ENCODE measurements around the gene ASCL3.
A peak's percentile ranks its signal among the peaks of the same experiment; 100 is the strongest.
"Not testable (repeated sequence)": the region's sequence is repeated elsewhere in the genome, so short reads cannot be mapped to it uniquely, and the experiment has no call there.

ASCL3 gene

DNA sequence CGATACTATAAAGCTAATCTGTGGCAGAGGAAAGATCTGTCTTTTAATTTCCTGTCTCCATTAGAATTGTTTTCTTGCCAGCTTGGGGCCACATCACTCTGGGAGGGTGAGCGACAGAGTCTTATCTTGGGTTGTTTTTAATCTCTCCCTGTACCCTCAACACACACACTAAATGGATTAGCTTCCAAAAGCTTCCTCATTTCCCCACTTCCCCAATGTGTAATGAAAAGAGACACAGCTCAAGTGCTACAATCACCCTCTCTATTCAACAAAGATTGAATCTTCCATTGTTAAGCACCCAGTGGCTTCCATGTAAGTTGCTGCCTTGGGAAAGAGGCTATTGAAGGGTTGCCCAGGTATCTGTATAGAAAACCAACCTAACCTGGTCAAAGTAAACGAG is 6.1 kb upstream of the ASCL3 start:
- no peak for DNase-seq (ENCODE audit: low read depth in 1 of 2, low spot score in 1 of 2)

DNA sequence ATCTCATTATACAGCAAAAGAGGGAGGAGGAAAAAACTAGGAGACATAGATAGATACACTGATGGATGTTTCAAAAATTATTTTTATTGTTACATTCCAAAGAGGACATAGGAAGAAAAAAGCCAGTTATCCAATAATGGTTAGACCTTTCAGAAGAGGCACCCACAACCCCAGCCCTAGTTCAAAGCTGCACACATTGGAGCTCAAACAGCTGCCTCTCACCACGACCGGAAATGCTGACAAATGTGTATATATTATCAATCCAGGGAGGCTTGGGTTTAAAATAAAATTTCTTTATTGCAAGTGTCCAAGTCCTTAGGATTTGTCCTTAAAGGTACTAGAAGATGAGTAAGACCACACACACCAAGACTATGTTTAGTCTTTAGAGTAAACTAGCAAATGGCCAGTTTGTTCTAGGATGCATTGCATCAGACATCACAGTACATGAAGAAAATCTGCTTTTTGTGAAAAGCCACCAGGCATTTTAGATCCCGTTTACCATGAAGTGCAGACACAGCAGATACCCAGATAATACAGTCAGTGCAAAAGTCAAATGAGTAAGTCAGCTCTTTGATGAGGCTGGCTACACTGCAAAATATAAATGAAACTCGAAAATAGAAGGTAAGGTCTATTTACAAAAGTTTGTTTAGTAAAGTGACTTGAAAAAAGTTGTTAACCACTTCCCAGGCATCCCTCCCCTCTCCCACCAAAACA is 4.6 kb upstream of the ASCL3 start:
- DNase-seq (ENCODE audit: low read depth in 1 of 2, low spot score in 1 of 2) = no peak

DNA sequence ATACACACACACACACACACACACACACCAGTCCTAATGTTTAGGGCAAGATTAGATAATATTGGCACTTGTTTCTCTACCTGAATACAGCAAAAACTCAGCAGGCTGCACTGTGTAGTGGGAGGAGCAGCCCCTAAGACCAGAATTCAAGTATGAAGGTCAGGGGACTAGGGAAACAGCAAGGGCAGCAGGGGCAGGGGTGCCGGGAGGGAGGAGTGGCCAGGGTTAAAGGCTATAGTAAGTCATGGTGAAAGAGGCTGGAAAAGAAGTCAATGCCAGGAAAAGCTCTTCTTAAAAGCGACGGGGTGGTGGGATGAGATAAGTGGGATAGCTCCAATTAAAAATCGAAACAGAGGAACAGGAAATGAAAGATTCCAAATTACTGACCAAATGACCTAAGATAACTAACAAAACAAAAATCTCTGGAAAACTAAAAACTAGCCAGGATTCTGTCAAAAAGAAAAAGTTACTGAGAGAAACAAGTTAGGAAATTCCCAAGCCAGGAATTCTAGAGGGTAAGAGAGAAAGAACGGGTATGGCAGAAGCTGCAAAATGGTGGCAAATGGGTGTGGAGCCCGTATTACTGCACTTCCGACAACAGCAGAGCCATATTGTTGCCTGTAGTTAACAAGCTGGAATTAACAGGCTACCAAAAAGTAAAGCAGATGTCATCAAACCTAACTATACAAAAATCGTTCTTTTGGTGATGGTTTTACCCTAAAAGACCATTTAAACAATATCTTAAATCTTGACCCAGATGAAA is 1.3 kb downstream of the ASCL3 start:
- no peak for DNase-seq (ENCODE audit: low read depth in 1 of 2, low spot score in 1 of 2)

DNA sequence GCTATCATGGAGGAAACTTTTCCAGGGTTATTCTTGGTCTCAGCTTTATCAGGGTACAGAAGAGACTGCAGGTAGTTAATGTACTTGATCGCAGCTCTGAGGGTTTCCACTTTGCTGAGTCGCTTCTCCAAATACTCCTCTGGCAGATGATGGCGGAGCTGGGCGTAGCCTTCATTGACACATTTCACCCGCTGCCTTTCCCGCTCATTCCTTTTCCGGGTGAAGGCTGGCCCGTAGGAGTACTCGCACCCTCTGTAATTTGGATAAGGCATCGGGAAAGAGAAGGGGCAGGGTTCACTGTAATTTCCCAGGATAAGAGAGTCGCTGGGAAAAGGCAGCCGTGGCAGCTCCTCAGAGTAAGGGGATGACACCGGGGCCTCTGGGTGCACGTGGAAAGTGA is 5.2 kb downstream of the ASCL3 start:
- no peak for DNase-seq (ENCODE audit: low read depth in 1 of 2, low spot score in 1 of 2)

DNA sequence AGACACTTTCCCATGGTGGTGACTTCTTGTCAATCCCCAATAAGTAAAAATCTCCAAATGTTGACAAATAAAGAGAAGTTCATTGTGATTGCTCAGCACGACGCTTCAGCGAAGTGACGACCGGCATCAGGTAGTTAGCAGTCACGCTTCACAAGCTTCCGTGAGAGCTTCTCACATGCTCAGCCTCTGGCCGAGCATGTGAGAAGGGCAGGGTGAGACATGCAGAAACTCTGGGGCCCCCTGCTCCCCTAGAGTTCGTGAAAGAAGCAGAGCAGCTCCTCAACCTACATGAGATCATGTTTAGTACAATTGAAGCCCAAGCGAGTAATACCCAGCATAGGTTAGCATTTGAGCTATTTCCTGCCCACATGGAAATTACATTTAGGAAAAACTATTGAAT is 5.7 kb downstream of the ASCL3 start:
- no peak for DNase-seq (ENCODE audit: low read depth in 1 of 2, low spot score in 1 of 2)

DNA sequence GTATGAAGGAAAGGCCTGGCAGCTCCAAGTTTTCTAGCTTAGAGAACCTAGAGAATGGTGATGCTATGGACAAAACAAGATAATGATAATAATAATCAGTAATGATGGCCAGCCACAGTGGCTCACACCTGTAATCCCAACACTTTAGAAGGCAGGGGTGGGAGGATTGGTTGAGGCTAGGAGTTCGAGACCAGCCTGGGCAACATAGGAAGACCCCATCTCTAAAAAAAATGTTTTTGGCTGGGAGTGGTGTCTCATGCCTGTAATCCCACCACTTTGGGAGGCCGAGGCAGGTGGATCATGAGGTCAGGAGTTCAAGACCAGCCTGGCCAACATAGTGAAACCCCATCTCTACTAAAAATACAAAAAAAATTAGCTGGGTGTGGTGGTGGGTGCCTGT is 7.0 kb downstream of the ASCL3 start:
- DNase-seq (ENCODE audit: low read depth in 1 of 2, low spot score in 1 of 2) = not testable (repeated sequence)

DNA sequence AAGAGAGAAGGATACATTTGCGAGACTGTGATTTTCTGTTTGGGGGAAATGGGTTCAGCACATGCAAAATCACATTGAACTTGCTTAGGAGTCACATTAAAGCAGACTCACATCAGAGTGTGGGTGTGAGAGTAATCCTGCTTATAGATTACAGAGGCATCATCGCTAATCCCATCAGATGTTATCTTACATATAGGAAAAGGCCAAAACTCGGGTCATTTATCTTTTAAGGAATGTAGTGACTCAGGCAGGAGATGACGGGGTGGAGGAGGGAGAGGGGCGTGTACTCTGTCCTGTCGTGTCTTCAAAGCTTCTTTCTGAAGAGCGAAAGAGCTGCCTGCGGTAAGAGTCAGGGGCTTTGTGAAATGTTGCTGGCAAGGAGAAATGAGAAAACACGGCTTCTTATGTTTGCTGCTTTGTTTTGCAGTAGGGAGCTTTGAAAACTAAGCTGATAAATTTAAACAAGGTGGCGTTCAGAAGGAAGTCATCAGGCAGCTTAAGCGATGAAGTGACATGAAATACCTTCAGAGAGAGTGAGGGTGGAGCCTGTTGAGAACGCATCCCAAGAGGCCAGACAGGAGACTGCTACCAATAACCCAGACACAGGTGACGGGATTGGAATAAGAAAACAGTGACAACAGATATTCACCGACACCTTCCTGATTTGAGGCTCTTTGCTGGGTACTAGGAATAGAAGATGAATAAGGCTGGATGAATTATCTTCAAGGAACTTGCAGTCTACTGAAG is 7.9 kb downstream of the ASCL3 start:
- DNase-seq (ENCODE audit: low read depth in 1 of 2, low spot score in 1 of 2) = no peak

DNA sequence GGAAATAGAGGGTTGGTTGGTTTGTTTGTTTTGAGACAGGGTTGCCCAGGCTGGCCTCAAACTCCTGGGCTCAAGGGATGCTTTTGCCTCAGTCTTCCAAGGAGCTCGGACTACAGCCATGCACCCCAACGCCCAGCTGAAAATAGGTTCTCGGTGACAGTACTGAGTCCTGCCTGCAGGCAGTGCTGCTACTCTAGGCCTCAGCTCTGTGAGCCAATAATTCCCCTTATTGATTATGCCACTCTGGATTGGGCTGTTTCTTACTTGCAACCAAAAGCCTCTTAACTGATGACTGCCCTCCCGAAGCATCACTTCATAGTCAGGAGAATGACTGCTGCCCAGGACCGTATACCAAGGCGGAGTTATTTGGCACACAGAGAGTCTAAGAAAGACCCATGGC is 8.9 kb downstream of the ASCL3 start:
- DNase-seq (ENCODE audit: low read depth in 1 of 2, low spot score in 1 of 2) = no peak

DNA sequence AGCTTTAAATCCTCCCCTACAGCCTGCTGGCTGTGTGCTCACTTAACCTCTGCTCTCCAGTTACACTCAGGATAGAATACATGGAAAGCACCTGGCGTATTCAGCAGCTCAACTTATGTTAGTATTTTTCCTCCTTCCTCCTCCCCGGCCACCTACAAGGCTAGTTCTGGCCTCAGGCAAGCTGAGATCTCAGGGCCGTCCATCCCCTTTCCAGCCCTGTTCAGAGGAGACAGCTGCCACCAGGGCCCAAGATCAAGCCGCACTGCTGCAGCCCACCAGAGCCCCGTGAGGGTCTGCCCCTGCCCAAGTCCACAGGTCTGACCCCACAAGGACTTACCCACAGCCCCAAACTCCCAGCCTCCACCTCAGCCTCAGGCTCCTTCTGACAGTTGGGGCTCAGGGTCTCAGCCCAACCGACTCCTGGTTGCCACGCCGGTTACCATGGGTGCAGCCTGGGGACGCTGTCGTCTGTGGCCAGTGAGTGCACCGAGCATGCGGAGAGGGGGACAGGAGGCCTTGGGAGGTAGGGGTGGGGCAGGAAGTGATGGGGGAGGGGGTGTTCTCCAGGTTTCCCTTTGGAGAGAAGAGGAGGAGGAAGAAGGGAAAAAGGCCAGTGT is 10.1 kb downstream of the ASCL3 start, which contains the start of gene C11orf16:
C11orf16 (minus strand) TSS at position 384 of the 617 bp plus-strand sequence. CDS start 639 bp downstream, outside the sequence.
- DNase-seq (ENCODE audit: low read depth in 1 of 2, low spot score in 1 of 2) = no peak

DNA sequence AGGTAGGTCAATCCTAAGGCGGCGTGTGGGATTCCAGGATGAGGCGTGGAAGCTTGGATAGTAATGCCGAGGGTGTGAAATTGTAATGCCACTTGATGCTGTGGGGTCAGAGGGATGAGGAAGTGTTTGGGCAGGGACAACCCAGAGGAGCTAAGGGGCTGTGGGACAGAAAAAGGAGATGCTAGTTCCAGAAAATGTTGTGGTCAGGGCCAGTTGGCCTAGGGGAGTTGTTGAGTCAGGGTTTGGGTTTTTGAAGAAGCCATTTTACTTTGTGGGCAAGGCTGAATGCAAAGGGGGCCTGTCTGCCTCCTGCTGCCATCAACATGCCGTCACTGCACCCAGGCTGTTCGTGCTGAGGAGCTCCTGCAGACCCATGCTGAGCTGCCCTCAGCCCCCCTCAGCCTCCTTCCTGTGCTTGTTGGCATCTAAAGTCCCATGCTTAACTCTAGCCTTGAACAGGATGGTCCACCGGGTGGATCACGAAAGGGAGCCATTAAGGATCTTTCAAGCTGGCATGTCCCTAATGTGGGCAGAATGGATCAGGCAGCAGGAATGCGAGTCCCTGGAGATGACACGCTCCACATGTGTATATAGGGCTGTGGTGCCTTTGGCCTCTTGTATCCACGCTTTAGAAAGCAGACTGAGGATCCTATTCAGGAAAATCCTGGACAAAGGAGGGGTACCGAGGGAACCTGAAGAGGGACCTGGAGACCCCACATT is 12.2 kb downstream of the ASCL3 start:
- no peak for DNase-seq (ENCODE audit: low read depth in 1 of 2, low spot score in 1 of 2)

DNA sequence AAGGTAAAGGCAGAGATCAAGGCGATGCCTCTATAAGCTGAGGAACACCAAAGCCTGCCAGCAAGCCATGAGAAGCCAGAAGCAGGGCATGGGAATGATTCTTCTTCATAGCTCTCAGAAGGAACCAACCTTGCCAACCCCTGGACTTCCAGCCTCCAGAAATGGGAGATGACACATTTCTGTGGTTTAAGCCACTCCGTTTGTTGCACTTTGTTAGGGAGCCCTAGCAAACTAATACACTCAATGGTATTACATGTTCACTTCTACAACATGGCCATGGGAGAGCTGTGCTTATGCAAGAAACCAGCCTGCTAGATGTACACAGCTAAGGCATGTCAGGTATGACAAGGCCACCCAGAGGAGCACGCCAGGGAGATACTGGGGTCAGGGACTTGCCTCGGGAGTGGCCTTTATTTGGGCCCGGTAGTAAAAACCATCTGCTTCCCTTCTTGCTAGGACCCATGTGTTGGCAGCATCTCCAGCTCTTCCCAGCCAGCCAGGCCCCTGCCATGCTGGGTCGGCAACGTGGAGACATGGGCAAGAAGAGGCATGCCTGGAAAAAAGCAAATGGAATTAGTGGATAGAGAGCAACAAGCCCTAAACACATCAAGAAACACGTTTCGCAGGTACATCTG is 13.7 kb downstream of the ASCL3 start:
- DNase-seq (ENCODE audit: low read depth in 1 of 2, low spot score in 1 of 2) = no peak

DNA sequence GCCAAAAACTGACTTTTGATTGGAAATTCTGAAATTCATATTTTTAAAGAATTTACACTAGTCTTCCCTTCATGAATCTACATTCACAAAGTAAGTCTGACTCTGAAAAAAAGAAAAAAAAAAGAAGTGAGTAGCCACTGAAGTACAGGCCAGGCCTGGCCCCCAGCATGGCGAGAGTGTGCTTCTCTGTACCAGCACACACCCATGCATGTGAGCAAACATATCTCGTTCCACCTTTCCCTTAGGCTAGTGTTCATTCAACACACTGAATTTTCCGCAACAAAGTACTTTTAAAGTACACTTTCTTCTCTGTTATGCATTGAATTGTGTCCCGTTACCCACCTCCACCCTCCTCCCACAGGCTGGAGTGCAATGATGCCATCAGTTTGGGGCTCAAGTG is 14.6 kb downstream of the ASCL3 start:
- no peak for DNase-seq (ENCODE audit: low read depth in 1 of 2, low spot score in 1 of 2)

DNA sequence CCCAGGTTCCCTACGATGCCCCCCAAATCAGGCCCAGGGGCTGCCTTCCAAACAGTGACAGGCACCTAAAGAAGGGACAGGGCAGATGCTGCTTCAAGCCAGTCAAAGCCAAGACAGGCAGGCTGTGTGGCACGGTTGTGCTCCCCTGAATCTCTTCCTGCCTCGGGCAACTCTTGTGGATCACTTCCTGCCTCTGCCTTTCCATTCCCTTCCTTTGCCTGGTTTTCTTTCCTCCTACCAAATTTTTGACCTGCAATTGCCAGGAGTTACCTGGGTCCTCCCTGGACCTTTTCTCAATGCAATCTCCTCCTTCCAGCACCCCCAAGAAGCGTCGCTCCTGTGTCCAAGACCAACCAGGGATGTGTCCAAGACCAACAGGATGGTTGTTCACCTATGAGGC is 15.6 kb downstream of the ASCL3 start:
- DNase-seq (ENCODE audit: low read depth in 1 of 2, low spot score in 1 of 2) = no peak

DNA sequence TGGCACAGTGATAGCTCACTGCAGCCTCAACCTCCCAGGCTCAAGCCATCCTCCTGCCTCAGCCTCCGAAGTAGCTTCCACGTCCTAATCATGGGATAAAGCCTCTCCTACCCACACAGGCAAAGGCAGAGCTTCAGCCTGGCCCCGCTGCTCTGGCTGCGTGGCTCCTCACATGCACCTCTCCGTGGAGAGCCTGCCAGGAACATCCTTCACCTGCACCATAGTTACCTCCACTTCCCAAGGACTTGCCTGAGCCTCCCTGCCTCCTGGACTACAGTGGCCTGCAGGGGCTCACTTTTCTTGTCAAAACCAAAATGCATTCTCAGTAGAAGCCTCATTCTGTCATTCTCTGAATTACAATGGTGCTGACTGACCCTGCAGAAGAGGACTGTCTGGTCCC is 16.6 kb downstream of the ASCL3 start:
- DNase-seq (ENCODE audit: low read depth in 1 of 2, low spot score in 1 of 2) = no peak

DNA sequence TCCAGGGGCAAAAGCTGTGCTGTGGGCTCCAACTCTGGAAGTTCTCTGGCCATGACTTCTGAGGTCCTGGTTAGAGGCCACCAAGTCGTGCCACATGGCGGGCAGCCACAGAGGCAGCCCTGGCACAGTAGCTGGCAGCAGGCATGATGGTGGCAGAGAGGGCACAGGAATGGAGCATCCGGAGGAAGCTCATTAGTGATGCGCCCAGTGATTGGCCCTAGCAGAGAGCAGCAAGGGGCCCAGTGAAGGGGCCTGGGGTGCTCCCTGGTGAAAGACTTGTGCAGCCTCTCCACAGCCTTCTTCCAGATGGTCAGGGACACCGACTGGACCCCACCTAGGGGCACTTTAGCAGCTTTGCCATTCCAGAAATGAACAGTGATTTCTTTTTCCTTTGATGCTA is 17.1 kb downstream of the ASCL3 start:
- DNase-seq (ENCODE audit: low read depth in 1 of 2, low spot score in 1 of 2) = no peak

DNA sequence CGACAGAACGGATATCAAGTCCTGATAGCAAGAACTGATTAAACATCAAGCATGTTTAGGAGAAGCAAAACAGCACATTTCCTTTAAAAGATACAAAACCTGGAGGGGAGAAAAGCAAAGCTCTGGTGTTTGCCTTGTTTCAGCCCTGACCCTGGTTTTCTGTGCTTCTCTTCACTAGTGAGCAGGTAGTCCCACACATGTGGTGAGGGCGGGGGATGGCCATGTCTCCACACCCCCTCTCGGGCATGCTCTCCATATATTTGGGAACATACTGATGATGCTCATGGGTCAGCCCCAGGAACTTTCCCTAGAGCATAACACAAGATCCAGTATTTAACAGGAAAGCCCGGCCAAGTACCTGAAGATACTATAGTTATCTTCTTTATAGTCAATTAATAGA is 20.1 kb downstream of the ASCL3 start:
- DNase-seq (ENCODE audit: low read depth in 1 of 2, low spot score in 1 of 2) = no peak

DNA sequence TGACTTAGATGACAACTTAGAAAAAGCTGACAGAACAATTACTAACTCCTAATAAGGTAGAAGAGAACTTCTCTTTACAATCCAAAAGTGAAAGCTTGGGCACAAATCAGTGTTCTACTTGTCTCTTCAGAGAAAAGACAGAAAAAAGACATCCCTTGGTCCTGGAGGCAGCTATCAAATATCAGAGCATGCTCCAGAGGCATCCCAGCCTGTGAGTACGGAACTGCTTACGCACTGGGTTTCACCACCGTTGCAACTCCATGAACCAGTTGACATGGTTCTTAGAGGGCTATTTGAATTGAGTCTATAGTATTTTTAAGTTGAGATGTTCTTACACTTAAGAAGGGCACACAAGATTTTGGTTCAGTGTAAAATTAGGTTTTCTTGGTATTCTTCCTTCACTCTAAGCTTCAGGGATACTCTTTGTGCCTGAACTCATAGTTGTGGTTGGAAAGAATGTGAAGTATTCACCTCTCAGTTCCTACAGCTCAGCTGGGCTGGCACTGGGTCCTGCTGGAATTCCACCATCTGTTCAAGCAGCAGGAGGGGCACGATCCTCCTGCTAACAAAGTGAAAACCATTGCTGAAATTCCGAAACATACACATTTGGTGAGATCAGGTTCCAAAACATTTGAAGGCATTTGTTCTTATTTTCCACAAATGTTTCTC is 25.5 kb downstream of the ASCL3 start:
- DNase-seq (ENCODE audit: low read depth in 1 of 2, low spot score in 1 of 2) = no peak

DNA sequence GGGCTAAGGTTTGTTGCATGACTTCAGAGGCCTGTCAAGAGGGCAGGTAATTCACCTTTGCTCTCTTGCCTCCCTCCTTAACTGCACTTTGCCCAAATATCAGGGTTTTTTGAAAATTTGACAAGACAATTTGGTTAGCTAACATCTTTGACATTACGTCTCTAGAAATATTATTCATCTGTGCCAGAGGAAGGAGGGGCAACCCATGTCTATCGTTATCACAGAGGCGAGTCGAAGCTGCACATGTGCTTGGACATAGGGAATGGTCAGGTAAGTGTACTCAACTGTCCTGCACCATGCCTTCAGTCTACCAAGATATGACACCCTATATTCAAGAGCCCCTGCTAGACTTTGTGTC is 28.2 kb downstream of the ASCL3 start:
- DNase-seq (ENCODE audit: low read depth in 1 of 2, low spot score in 1 of 2) = no peak

DNA sequence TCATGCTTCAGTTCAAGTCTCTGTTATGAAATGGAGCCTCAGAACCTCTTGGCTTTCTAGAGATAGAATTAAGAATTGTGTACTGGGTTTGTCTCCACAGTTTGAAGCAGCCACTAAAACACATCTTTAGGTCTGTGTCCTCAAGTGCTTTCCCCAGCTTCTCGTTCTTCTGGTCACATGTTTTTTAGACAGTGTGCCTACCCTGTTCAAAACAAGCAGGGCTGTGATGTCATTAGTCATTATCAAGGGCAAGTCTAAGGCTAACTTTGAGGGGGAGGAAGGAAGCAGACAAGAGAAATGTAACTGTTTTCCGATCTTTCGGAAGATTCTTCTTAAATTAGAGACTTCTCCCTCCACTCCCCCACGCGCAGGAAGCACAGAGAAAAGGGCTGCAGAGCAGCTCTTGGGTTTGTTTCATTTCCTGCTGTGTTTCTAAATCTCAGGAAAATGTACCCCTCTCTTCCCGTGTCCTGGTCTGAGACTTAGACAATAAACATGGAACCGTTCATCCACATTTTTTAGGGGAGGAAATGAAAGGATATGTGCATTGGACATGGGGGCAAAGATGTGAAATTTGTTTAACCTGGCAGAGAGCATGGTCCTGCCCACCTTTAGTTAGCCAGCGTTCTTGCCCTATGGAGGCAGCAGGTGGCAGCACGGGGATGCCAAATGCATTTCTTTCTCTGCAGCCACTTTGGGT is 28.7 kb downstream of the ASCL3 start:
- peak in 1 of 2 donors; percentile 11 for DNase-seq (ENCODE audit: low read depth in 1 of 2, low spot score in 1 of 2)
